A549 (cell line): Measurements from ENCODE around the gene RNASEH1. TPM values are rescaled to one million over a fixed set of nuclear protein-coding genes. Genes with fewer than 3 reads are reported as not detected.

Experiments
- ATAC-seq, 2 experiments: fragments of 200-7000 bp in 1 of 2; fragments of >200 bp in 1 of 2; cut with Nextera tagmentation in 1 of 2; cut with Tn5 transposase in 1 of 2; 3 replicates each; pipeline versions ENCODE4 v1.8.0 to v1.9.1; 2018 to 2020; ENCODE audit warnings: mild to moderate bottlenecking in 1 of 2, moderate library complexity in 1 of 2
- CTCF ChIA-PET: fragments of 300-600 bp; sonication (Branson Sonifier 250); formaldehyde crosslinking; extraction: SDS; loops from one replicate; lab custom pipeline; 2021; ENCODE audit warnings: antibody characterized with exemption, inconsistent platforms; lab: Yijun Ruan, JAX
- POLR2A ChIA-PET: fragments of 350-600 bp; formaldehyde crosslinking; extraction: SDS; loops from one replicate; lab custom pipeline; 2021; ENCODE audit warnings: antibody characterized with exemption, inconsistent platforms; lab: Yijun Ruan, JAX
- DNase-seq, 2 experiments: peaks; one replicate each; pipeline versions ENCODE4 v3.0.0 to v3.0.0-alpha.2; 2011 to 2016; ENCODE audit warnings: low read depth in 1 of 2, low spot score in 1 of 2
- FAIRE-seq: peaks from 2 replicates; lab custom pipeline; 2011; peaks lifted over from hg19 to GRCh38; lab: Jason Lieb, UNC
- H3K27ac ChIP-seq, 2 experiments: fragments of >200 bp; sonication (Bioruptor Twin); formaldehyde crosslinking; 3 replicates each; pipeline ENCODE4 v1.5.1; 2016 to 2017
- H3K4me1 ChIP-seq: fragments of >200 bp; sonication (Bioruptor Twin); formaldehyde crosslinking; 3 replicates; pipeline ENCODE4 v1.6.1; 2016
- H3K4me2 ChIP-seq: fragments of >200 bp; sonication (Bioruptor Twin); formaldehyde crosslinking; 3 replicates; pipeline ENCODE4 v1.6.1; 2016
- H3K4me3 ChIP-seq: fragments of >200 bp; sonication (Bioruptor Twin); formaldehyde crosslinking; 3 replicates; pipeline ENCODE4 v1.5.1; 2016
- H3K9me3 ChIP-seq: fragments of >200 bp; sonication (Bioruptor Twin); formaldehyde crosslinking; 3 replicates; pipeline ENCODE4 v1.6.1; 2016
- CBX2 ChIP-seq: fragments of 200-600 bp; sonication (generic); IDR thresholded peaks from 2 replicates; pipeline ENCODE4 v1.6.1; 2016; ENCODE audit warnings: low read depth, mild to moderate bottlenecking, borderline replicate concordance
- CEBPB ChIP-seq, 2 experiments: fragments of >200 bp in 1 of 2; sonication (Bioruptor Twin) in 1 of 2; formaldehyde crosslinking in 1 of 2; IDR thresholded peaks; 2 replicates each; pipeline ENCODE4 v1.6.1; 2012 to 2016
- EHF ChIP-seq: fragments of 250-450 bp; sonication (Bioruptor Pico); IDR thresholded peaks from 2 replicates; pipeline ENCODE4 v1.5.0; 2020; ENCODE audit warnings: mild to moderate bottlenecking
- EP300 ChIP-seq, 2 experiments: fragments of >200 bp; sonication (Bioruptor Twin); formaldehyde crosslinking; IDR thresholded peaks; 2 replicates in 1 of 2; 3 replicates in 1 of 2; pipeline ENCODE4 v1.6.1; 2016 to 2017
- FOSB ChIP-seq: fragments of 250-450 bp; sonication (Bioruptor Pico); IDR thresholded peaks from 2 replicates; pipeline ENCODE4 v1.5.0; 2020; ENCODE audit warnings: mild to moderate bottlenecking, moderate library complexity
- FOSL2 ChIP-seq, 2 experiments: fragments of 450-650 bp in 1 of 2; fragments of >200 bp in 1 of 2; sonication (Bioruptor Twin) in 1 of 2; formaldehyde crosslinking; IDR thresholded peaks; 2 replicates each; pipeline versions ENCODE4 v1.5.0 to v1.6.1; 2016 to 2020; ENCODE audit warnings: mild to moderate bottlenecking in 1 of 2, moderate library complexity in 1 of 2
- FOXS1 ChIP-seq: fragments of 250-450 bp; sonication (Bioruptor Pico); IDR thresholded peaks from 2 replicates; pipeline ENCODE4 v1.5.0; 2020; ENCODE audit warnings: mild to moderate bottlenecking, moderate library complexity
- KDM1A ChIP-seq: fragments of 200-600 bp; sonication (generic); IDR thresholded peaks from 2 replicates; pipeline ENCODE4 v1.6.1; 2016; ENCODE audit warnings: low read depth, mild to moderate bottlenecking
- MAFK ChIP-seq: fragments of 450-650 bp; IDR thresholded peaks from 2 replicates; pipeline ENCODE4 v1.6.1; 2014; ENCODE audit not compliant: partially characterized antibody
- NFE2L2 ChIP-seq: fragments of 150-350 bp; conservative IDR thresholded peaks from 2 replicates; pipeline ENCODE4 v1.6.1; 2014; ENCODE audit warnings: low read length
- NR3C1 ChIP-seq: fragments of >200 bp; sonication (Bioruptor Twin); formaldehyde crosslinking; IDR thresholded peaks from 3 replicates; pipeline ENCODE4 v1.6.1; 2017
- POLR2AphosphoS2 ChIP-seq: conservative IDR thresholded peaks from 2 replicates; pipeline ENCODE4 v1.6.1; 2012; ENCODE audit warnings: low read length, improper control_type of control experiment, inconsistent platforms
- RAD21 ChIP-seq, 2 experiments: fragments of >200 bp in 1 of 2; sonication (Bioruptor Twin) in 1 of 2; formaldehyde crosslinking in 1 of 2; IDR thresholded peaks in 1 of 2; conservative IDR thresholded peaks in 1 of 2; 2 replicates in 1 of 2; 3 replicates in 1 of 2; pipeline ENCODE4 v1.6.1; 2012 to 2018; ENCODE audit warnings: inconsistent platforms in 1 of 2
- RNF2 ChIP-seq: fragments of 200-600 bp; sonication (generic); IDR thresholded peaks from 2 replicates; pipeline ENCODE4 v1.6.1; 2016; ENCODE audit warnings: low read depth, mild to moderate bottlenecking, antibody characterized with exemption, moderate library complexity, borderline replicate concordance
- SMC3 ChIP-seq: fragments of >200 bp; sonication (Bioruptor Twin); formaldehyde crosslinking; IDR thresholded peaks from 3 replicates; pipeline ENCODE4 v1.6.1; 2018; ENCODE audit warnings: inconsistent platforms
- SREBF2 ChIP-seq: fragments of 450-650 bp; IDR thresholded peaks from 2 replicates; pipeline ENCODE4 v1.6.1; 2014; ENCODE audit warnings: mild to moderate bottlenecking, moderate library complexity
- ZNF302 ChIP-seq: fragments of 250-450 bp; sonication (Bioruptor Pico); IDR thresholded peaks from 2 replicates; pipeline ENCODE4 v1.9.0; 2021; ENCODE audit warnings: inconsistent platforms, mild to moderate bottlenecking, moderate library complexity
- WGBS: methylation state at CpG from one replicate; pipeline ENCODE4 v1.1.6; 2017; ENCODE audit errors: missing lambda C conversion rate; 5-methylcytosine and 5-hydroxymethylcytosine counted together
- polyA plus RNA-seq, 4 experiments: library from polyadenylated mRNA; depleted of rRNA in 3 of 4; stranded (reverse); fragments of >200 nt; fragmentation: RNase III in 1 of 4; extraction: RNeasy Plus Mini Kit Qiagen cat#74134 plus additional on column Dnase treatment in 1 of 4; gene quantifications; 2 replicates in 3 of 4; 3 replicates in 1 of 4; pipeline ENCODE4 v1.2.3, GENCODE V29; 2011 to 2017
- TF ChIP-seq, protein P1 (sequence below): fragments of >200 bp; sonication (Bioruptor Twin); formaldehyde crosslinking; IDR thresholded peaks from 2 replicates; pipeline ENCODE4 v1.6.1; 2016
- TF ChIP-seq, protein P2 (sequence below): fragments of >200 bp; sonication (Bioruptor Twin); formaldehyde crosslinking; IDR thresholded peaks from 3 replicates; pipeline ENCODE4 v1.6.1; 2016
- TF ChIP-seq, protein P3 (sequence below): fragments of 250-450 bp; sonication (Bioruptor Pico); IDR thresholded peaks from 2 replicates; pipeline ENCODE4 v1.5.0; 2020; ENCODE audit warnings: low read depth, mild to moderate bottlenecking, moderate library complexity

The RNASEH1 gene
- polyA plus RNA-seq, 2 of the 4 experiments (the other 2 are of a cell fraction) = 54.3 to 55.3 TPM

DNA sequence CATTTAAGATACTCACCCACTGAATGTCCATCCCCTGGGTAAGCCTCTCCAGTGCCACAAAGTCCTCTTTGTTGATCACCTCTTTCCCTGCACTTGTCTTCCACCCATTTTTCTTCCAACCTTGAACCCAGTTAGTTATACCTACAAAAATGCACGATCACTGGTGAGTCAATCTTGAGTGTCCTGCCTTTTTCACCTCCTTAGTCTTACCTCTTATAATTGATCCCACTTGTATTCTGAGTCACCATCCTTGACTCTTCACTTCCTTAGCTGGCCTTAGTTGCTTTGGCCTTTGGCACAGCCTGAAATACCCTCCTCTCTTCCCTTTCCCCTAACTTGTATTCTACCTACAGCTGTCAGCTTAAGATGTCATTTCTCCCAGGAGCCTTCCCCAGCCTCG, 10.2 kb downstream of the RNASEH1 start (continued):
- TF ChIP-seq EP300 (IDR thresholded peaks at IDR 0.05) = no peak

DNA sequence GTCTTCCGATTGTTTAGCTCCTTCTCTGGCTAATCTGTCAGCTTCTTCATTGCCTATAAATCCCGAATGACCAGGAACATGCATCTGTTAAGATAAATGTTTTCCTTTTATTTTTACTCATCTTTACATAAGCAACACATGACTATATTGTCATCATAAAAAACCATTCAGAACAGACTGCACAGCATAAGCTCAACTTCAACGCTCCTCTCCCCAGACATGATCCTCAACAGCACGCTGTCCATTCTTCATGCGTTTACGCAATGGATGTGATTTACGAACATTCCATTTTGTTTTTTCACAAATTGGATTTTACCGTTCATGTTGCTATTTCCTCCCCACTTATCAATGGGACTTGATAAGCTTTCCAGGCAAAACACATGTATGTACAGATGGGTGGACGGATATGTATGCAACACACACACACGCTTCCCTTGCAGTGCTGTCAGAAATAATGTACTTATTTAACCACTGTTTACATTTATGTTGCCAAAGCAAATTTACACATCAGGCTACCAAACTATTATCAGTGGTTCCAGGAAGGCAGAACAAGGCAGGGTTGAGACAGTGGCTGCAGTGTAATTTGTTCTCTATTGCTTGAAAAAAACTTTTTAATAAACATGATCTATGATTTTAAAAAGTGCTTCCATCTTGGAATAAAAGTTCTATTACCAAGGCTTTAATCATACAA, 12.2 kb downstream of the RNASEH1 start:
- ChIA-PET POLR2A (interaction anchor here (0.7 to 1.6 kb wide), 2 partner anchors 12 kb away, joined by 5 to 7 read pairs; partner anchors contain the start of gene RNASEH1), CTCF (interaction anchor here (0.7 to 1.3 kb wide), 3 partner anchors 8 to 122 kb away, joined by 3 read pairs; no protein-coding TSS in a partner anchor)
- ATAC-seq (no peak), FAIRE-seq (no peak), DNase-seq (no peak)
- Histone ChIP-seq H3K4me3 (no peak overlapping the region), H3K4me1 (no peaks in the 10 kb centered on the region), H3K9me3 (no peaks in the 10 kb centered on the region), H3K27ac (no peak overlapping the region), H3K4me2 (no peak overlapping the region)
- WGBS = 92% methylated on average over 10 of the region's 10 CpGs
- TF ChIP-seq ZNF302 (CRISPR knock-in tag) = no peak
- TF ChIP-seq NFE2L2 = no peak
- TF ChIP-seq KDM1A = no peak
- TF ChIP-seq RNF2 = no peak
- TF ChIP-seq, protein P1, sequence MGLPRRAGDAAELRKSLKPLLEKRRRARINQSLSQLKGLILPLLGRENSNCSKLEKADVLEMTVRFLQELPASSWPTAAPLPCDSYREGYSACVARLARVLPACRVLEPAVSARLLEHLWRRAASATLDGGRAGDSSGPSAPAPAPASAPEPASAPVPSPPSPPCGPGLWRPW = no peak
- TF ChIP-seq FOSL2 (IDR thresholded peaks at IDR 0.05) = no peak
- no peak for TF ChIP-seq FOSL2 (CRISPR knock-in tag; IDR thresholded peaks at IDR 0.05)

DNA sequence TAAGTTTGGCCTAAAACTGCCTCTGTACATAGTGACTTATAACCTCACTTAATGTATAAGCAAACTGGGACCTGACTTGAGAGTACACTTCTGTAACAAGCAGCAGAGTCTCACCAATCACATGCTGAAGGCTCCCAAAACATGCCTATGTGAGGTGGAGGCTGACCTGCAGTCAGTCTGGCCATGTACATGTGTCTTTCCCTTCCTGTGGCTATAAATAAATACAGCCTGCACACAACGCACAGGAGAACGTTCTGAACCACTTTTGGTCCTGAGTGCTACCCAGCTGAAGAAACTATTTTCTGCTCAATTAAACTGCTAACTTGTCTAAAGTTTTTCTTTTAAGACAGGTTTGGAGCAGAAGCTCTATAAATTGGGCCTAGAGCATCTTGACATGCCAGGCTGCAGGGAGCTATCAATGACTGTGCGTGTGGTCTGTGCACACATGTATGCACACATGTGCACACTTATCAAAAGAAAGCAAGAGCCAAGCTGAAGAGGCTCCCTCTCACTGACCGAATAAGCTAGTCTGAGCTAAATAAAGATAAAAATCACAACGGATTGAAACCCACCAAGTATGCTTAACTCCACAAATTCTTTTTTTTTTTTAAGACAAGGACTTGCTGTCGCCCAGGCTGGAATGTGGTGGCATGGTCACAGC, 15.0 kb downstream of the RNASEH1 start:
- ATAC-seq (no peak), FAIRE-seq (no peak), DNase-seq (no peak)
- no peak overlapping the region for H3K4me2 ChIP-seq
- CTCF ChIA-PET = interaction anchor here (1.1 to 1.8 kb wide), 3 partner anchors 12 to 23 kb away, joined by 3 to 4 read pairs (median 4); partner anchors contain the start of gene RNASEH1
- no peak overlapping the region for H3K4me3 ChIP-seq
- TF ChIP-seq MAFK = no peak
- no peak for TF ChIP-seq CBX2
- TF ChIP-seq RAD21 (conservative IDR thresholded peaks at IDR 0.05 in 1 of 2, IDR thresholded peaks at IDR 0.05 in 1 of 2) = no peak
- no peak for TF ChIP-seq EHF (CRISPR knock-in tag)
- TF ChIP-seq NFE2L2 = no peak
- no peak for TF ChIP-seq FOSB (CRISPR knock-in tag)
- TF ChIP-seq FOXS1 (CRISPR knock-in tag) = no peak
- no peak for TF ChIP-seq POLR2AphosphoS2
- TF ChIP-seq, protein P2, sequence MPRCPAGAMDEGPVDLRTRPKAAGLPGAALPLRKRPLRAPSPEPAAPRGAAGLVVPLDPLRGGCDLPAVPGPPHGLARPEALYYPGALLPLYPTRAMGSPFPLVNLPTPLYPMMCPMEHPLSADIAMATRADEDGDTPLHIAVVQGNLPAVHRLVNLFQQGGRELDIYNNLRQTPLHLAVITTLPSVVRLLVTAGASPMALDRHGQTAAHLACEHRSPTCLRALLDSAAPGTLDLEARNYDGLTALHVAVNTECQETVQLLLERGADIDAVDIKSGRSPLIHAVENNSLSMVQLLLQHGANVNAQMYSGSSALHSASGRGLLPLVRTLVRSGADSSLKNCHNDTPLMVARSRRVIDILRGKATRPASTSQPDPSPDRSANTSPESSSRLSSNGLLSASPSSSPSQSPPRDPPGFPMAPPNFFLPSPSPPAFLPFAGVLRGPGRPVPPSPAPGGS = no peak
- TF ChIP-seq, protein P3, sequence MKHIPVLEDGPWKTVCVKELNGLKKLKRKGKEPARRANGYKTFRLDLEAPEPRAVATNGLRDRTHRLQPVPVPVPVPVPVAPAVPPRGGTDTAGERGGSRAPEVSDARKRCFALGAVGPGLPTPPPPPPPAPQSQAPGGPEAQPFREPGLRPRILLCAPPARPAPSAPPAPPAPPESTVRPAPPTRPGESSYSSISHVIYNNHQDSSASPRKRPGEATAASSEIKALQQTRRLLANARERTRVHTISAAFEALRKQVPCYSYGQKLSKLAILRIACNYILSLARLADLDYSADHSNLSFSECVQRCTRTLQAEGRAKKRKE (CRISPR knock-in tag) = no peak
- no peak for TF ChIP-seq NR3C1
- no peak for TF ChIP-seq SREBF2
- TF ChIP-seq CEBPB (IDR thresholded peaks at IDR 0.05) = no peak
- TF ChIP-seq KDM1A = no peak
- TF ChIP-seq SMC3 = no peak
- POLR2A ChIA-PET = interaction anchor here (1.6 kb wide), 1 partner anchor 15 kb away, joined by 13 read pairs; the partner anchor contains the start of gene RNASEH1
- 80% methylated on average over 6 of the region's 6 CpGs for WGBS
- H3K9me3 ChIP-seq = no peaks in the 10 kb centered on the region
- no peaks in the 10 kb centered on the region for H3K4me1 ChIP-seq
- H3K27ac ChIP-seq = no peak overlapping the region
